Glomerular visceral epithelial cell (primary cell): ENCODE data around the gene SMR3B.

Source experiments
- DNase-seq: peaks from one replicate; pipeline ENCODE4 v3.0.0-alpha.2; 2016; ENCODE audit errors: extremely low spot score

SMR3B gene

DNA sequence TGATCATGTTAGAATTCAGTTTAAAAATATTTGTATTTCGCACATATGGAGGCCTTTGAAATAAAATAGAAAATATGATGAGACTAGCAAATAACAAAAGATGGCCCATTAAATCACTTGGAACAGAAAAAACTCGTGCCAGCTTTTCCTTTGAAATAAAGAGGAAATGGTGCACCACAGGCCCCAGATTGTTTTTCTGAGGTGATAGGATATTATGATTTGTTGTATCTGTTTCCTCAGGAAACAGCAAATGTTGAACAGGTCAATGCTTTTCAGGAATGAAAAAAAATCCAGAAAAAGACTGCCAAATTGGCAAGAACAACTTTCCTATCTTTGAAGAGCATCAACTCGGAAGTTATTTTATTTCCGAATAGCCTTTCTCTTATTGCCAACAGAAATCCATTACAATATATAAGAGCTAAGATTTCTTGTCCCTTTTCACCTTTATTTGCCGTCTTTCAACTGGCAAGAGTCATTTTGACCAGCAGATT, at the start of gene SMR3B:
Gene SMR3B, plus strand, starts transcription at position 441 of the 491 bp plus-strand sequence. CDS start 1,380 bp downstream, outside the sequence.
- DNase-seq: no peak

DNA sequence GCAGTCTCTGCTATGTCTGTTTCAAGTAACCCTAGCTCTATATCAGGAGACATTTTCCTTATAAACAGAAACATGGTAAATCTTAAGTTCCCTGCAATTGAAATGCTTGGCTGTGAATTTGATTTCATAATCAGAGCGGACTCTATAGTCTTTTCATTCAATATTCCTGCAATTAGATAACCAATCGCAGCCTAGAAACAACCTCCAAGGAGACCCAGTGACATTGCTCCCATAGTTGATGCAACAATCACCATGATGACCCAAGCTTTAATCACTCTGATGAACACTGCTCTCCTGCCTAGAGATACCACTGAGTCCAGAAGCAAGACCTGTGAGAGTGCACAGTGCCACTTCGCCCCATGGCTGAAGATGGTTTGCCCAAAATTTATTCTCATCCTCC, 48.2 kb upstream of the SMR3B start, which contains the start of gene CABS1:
Gene CABS1, plus strand, starts transcription at position 301 of the 400 bp plus-strand sequence. Its CDS starts 59 bp downstream, at position 360.
- DNase-seq: no peak

DNA sequence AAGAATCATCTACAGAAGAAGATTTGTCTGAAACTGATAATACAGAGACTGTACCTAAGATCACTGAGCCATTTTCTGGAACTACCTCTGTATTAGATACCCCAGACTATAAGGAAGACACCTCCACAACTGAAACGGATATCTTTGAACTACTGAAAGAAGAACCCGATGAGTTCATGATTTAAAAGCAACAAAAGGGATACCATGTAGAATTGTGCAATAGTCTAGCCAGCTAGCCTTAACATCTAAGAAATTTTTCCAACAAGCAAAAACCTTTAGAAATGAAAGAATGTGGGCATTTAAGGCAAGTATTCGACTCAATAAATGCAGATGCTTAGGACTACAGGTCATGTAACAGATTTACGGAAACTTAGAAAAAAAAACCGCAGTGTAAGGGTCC, 46.9 kb upstream of the SMR3B start:
- no peak for DNase-seq

DNA sequence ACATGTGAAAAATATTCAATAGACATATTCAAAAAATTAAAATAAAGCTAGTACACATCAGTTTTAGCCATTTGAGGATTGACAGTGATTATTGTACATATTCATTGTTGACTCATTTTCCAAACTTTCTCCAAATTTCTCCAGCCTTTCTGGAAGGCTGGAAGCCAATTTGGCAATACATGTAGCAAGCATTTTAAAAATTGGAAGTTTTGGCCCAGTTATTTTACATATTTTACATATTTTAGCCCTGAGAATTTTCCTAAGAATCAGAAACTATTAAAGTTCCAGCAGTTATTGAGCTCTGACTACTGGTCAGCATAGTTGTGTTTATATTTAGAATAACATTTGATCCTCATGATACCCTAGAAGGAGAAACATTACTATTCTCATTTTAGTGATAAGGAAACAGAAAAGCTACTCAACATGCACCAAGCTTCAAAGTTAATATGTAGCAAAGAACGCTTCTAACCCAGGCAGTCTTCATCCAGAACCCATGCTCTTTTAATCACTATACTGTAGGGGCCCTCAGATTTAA, 45.0 kb upstream of the SMR3B start:
- DNase-seq: no peak

DNA sequence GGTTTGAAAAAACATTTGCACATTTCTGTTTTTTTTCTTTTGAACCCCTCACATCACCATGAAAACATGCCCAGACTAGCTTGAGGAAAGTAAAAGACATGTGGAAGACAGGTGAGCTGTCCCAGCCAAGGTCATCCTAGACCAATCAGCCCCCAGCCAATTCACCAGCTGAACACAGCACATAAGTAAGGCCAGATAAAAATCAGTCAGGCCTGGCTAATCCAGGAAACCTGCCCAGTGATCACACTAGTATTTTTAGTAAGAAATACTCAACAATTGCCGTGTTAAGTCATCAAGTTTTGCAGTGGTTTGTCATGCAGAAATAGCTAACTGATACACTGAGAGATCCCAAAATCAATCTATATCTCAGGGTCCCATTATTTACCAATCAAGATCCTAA, 26.7 kb upstream of the SMR3B start:
- DNase-seq: peak; percentile 18

DNA sequence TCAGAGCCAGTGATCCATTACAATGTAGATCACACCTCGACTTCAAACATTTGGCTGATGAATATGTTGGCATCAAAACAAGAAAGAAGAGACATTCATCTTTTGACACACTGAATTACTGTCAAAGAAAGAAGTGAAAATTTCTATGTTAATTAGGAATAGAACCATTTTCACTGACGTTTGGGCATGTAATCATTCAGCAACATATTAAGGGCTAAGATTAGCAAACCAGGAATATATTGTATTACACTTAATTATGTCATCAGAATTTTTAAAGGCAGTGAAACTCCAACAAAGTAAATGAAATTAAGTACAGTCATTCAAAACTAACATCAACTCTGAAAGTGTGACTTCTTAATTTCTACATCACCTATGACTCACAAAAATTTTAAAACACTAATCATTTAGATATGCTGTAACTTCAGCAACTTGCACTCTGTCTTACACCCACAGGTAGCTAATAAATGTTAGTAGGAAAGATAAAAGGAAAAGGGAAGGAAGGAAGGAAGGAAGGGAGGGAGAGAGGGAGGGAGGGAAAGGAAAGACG, 23.7 kb upstream of the SMR3B start:
- no peak for DNase-seq

DNA sequence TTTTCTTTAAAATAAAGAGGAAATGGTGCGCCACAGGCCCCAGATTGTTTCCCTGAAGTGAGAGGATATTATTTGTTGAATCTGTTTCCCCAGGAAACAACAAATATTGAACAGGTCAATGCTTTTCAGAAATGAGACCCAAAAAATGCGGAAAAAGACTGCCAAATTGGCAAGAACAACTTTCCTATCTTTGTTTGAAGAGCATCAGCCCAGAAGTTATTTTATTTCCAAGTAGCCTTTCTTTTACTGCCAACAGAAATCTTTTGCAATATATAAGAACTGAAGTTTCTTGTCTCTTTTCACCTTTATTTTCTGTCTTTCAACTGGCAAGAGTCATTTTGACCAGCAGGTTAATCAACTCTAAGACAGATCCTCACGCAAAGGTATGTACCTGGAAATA, 22.5 kb upstream of the SMR3B start, which contains the start of gene SMR3A:
Gene SMR3A, plus strand, starts transcription at position 301 of the 400 bp plus-strand sequence. CDS start 1,356 bp downstream, outside the sequence.
- no peak for DNase-seq

DNA sequence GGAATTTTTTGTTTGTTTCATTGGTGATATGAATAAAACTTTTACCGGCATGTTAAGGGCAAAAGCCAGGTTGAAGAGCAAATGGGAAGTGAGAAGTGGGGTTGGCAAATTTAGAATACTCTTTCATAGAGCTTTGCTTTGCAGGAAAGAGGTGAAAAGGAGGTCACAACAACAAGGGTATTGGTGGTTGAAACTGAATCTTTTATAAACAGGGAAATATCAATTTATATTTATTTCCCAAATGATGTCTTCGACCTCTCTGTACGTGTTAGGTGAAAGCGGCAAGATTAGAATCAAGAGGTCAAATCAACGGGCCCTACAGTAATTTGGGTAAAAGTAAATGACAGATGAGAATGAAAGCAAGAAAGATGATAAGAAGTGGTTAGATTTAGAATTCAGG, 18.9 kb upstream of the SMR3B start:
- no peak for DNase-seq

DNA sequence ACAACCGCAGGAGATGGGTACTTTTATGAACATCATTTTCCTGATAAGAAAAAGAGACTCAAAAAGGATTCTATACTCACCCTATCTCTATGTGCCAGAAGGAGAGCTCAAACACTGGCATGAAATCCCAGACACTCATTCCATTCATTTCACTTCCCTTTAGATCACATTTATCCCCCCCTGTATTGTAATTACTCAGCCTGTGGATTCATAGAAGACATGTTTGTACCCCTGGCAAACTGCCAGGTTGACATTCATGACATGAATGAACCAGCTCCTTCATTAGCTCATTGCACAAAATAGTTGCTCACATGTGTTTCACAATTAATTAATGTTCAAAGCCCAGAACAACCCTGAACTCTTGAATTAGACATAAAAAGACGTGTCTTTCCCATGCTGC, 17.5 kb upstream of the SMR3B start:
- no peak for DNase-seq

DNA sequence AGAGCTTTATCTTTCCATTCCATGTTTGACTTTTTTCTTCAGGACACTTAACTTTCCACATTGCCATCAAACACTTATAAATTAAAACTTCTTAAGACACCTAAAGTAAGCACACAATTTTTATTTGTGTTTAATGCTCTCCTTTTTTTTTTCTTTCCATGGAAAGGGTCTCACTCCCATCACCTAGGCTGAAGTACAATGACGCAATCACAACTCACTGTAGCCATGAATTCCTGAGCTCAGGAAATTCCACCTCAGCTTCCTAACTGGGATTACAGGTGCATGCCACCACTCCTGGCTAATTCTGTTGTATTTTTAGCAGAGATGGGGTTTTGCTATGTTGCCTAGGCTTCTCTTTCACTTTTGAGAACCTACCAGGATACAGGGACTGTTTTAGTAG, 15.1 kb upstream of the SMR3B start:
- no peak for DNase-seq

DNA sequence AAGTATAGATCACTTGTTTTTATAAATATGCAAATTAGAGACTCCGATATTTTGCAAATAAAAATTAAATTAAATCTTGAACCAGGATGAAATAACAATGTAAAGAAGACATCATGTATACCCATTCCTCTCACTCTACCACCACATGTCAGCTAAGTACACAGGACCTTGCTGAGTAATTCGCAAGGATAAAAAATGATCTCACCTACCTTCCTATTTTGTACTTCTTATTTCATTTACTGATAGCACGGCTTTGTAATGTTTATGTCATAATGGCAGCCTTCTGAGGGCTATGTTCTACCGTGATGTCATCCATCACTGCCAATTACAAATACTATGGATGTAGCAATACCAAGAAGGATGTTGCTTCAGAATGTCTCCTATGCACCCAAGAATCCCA, 10.9 kb upstream of the SMR3B start:
- no peak for DNase-seq

DNA sequence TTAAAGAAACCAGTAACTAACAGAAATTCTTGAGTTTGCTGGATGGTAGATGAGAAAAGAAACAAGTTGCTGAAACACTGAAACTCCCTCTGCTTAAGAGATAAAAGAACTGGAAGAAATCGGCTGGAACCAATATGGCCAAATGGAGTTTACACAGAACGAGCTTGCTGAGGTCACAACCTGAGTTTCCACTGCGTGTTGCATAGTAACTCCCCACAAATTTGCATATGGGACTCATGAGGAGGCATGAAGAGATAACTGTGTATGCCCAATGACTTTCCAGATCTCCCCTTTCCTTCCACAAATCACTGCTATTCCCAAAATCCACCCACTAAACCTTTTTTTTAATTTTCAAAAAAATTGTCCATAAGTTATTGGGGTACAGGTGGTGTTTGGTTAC, 10.2 kb upstream of the SMR3B start:
- no peak for DNase-seq

DNA sequence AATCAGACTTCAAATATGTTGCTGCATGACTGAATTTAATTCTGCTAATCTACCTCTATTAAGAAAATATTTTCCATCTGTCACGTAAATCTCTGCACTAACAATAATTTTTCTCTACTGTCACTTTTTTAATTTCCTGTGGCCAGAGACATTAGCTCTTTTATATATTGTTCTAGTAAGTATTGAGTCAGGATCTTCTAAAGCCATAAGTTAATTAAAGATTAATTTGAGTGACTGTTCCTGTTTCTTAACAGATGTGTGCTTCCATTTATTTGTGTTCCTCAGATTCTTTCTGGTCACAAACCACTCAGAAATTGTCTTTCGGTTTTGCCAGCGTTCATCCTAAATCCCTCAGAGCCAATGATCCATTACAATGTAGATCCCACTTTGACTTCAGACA, 2.4 kb upstream of the SMR3B start:
- DNase-seq: peak; percentile 27

DNA sequence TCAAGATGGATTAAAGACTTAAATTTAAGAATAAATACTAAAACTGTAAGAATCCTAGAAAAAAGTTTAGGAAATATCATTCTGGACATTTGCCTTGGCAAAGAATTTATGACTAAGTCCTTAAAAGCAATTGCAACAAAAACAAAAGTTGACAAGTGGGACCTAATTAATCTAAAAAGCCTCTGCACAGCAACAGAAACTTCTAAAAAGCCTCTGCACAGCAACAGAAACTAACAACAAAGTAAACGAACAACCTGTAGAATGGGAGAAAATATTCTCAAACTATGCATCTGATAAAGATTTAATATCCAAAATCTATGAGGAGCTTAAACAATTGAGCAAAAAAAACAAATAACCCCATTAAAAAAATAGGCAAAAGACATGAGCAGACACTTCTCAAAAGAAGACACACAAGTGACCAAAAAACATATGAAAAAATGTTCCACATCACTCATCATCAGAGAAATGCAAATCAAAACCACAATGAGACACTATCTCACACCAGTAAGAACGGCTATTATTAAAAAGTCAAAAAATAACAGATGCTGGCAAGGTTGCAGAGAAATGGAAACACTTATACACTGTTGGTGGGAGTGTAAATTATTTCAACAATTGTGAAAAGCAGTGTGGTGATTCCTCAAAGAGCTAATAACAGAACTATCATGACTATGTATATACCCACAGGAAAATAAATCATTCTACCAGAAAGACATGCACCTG, 9.3 kb downstream of the SMR3B start:
- DNase-seq: no peak

DNA sequence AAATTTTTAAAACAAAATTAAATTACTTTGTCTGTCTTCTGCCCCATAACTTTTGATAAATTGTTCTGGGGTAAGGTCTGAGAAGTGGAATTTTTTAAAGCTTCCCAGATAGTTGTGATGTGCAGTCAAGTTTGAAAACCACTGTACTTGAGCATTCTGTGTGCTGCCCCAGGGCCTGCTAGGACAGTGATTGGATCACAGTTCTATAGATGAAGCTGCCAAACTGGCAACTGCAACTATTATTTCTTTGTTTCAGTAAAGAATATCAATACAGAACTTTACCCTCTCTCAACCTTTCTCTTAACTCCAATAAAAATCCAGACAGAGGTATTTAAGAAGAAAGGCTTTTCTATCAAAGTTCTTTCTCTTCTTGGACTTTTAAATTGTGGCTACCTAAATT, 14.6 kb downstream of the SMR3B start, which contains the start of gene OPRPN:
Gene OPRPN, plus strand, starts transcription at position 361 of the 400 bp plus-strand sequence. CDS start 1,346 bp downstream, outside the sequence.
- no peak for DNase-seq

DNA sequence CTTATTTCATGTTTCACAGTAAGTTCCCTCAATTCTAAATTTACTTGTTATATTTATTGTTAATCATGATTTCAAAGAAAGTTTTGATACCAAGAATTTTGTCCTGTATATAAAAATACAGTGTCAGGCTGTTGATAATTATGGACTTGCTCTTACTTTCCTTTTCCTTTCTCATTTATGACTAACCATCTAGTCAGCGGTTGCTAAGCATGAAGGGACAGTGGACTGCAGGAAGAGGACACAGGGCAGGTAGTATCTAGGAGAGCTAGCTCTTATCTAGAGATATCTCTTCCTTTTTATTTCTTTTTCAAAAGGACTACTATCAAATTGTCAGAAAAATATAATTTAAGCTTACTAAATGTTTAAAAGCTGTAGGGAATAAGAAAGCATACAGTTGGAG, 16.4 kb downstream of the SMR3B start:
- peak; percentile 55 for DNase-seq

DNA sequence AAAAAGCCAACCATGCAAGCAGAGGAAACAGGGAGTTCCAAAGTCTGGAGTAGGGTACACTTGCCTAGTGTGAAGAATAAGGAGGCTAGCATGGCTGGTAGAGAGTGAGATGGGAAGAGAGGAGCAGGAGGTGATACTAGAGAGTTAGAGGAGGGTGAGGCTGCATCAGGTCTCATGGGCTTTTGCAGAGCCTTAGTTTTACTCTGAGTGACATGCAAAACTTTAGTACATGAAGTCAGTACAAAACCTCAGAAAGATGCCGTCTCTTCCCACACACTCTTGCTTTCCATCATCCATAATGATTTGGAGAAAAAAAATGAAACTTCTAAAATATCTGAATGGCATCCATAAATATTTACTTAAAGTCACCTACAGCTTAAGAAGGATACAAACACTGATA, 19.8 kb downstream of the SMR3B start:
- DNase-seq: no peak

DNA sequence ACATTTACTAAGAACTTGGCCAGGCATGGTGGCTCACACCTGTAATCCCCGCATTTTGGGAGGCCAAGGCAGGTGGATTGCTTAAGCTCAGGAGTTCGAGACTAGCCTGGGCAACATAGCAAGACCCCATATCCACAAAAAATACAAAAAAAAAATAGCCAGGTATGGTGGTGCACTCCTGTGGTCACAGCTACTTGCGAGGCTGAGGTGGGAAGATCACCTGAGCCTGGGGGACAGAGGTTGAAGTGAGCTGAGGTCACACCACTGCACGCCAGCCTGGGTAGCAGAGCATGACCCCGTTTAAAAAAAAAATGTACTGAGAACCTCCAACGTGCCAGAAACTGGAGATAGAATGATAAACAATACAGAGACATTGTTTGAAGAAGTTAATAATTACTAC, 22.8 kb downstream of the SMR3B start:
- no peak for DNase-seq

DNA sequence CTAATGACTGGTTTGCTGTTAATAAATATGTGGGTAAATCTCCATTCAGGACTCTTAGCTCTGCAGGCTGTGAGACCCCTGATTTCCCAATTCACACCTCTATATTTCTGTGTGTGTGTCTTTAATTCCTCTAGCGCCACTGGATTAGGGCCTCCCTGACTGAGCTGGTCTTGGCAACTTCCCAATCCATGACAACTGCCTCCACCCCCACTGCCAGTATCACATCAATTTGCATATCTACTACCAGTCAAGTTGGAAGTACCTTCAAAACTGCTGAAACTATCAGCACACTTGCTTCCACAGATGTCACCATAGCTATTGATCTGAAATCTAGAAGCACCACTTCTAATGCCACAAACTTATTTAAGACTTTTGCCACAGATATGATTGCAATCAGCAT, 42.4 kb downstream of the SMR3B start:
- DNase-seq: no peak

DNA sequence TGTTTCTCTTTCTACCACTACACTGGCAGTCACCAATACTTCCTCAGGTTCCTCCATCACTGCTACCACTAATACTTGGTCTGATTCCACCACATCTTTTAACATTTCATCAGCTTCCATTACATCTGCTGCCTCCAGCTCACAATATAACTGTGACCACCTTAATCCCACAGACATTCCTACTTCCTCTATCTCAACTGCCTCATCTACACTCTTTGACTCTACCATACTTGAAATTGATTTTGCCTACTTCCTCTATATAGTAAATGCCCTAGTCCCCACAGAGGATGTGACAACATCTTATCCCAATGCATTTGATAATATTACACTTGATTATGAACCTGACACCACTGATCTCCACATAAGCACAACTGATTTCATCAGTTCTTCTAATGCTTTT, 43.9 kb downstream of the SMR3B start:
- DNase-seq: no peak

DNA sequence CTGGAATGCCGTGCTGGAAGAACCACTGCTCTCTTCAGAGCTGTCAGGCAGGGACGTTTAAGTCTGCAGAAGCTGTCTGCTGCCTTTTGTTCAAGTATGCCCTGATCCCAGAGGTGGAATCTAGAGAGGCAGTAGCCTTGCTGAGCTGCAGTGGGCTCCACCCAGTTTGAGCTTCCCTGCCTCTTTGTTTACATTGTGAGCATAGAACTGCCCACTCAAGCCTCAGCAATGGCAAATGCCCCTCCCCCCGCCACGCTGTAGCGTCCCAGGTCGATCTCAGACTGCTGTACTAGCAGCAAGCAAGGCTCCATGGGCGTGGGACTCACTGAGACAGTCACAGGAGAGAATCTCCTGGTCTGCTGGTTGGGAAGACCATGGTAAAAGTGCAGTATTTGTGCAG, 54.3 kb downstream of the SMR3B start:
- DNase-seq: no peak
